Thoracic aorta (tissue), 2 donors: ENCODE measurements around the gene SLC6A19. TPM values are rescaled to one million over a fixed set of nuclear protein-coding genes. Genes with fewer than 3 reads are reported as not detected.

Source experiments
- ATAC-seq: fragments of 150-250 bp; one replicate; pipeline ENCODE4 v1.8.0; 2017; ENCODE audit warnings: low read depth; ENCODE audit not compliant: insufficient number of reproducible peaks, low FRiP score
- DNase-seq: peaks from one replicate; pipeline ENCODE4 v3.0.0-alpha.2; 2020; ENCODE audit warnings: low spot score
- H3K27ac ChIP-seq, 2 donors: fragments of 200-600 bp; sonication (generic); 1 replicate in 1 of 2; 2 replicates in 1 of 2; pipeline ENCODE4 v1.5.1; 2016; ENCODE audit warnings: mild to moderate bottlenecking in 2 of 2, moderate library complexity in 2 of 2
- H3K27me3 ChIP-seq: fragments of 200-600 bp; sonication (generic); replicated peaks from 2 replicates; pipeline ENCODE4 v1.6.0; 2016; ENCODE audit warnings: mild to moderate bottlenecking; ENCODE audit not compliant: insufficient read depth
- H3K36me3 ChIP-seq: fragments of 200-600 bp; sonication (generic); one replicate; pipeline ENCODE4 v1.5.1; 2016
- H3K4me1 ChIP-seq, 2 donors: fragments of 200-600 bp; sonication (generic); 1 replicate in 1 of 2; 2 replicates in 1 of 2; pipeline versions ENCODE4 v1.5.1 to v1.6.0; 2016; ENCODE audit warnings: low read depth in 2 of 2, mild to moderate bottlenecking in 1 of 2; ENCODE audit not compliant: control insufficient read depth in 1 of 2
- H3K4me3 ChIP-seq: fragments of 200-600 bp; sonication (generic); 2 replicates; pipeline ENCODE4 v1.5.1; 2016; ENCODE audit warnings: mild to moderate bottlenecking
- H3K9me3 ChIP-seq: fragments of 200-600 bp; sonication (generic); 2 replicates; pipeline ENCODE4 v1.5.1; 2016
- CTCF ChIP-seq: fragments of 200-600 bp; sonication (generic); IDR thresholded peaks from one replicate; pipeline ENCODE4 v1.5.1; 2019; ENCODE audit warnings: antibody characterized with exemption
- total RNA-seq, 2 donors: library from RNA; depleted of rRNA; stranded (reverse); fragments of >200 nt; gene quantifications; one replicate each; pipeline versions ENCODE4 v1.1.0 to v1.2.3, GENCODE V29; 2016

The SLC6A19 gene
- total RNA-seq, 2 donors from 2014 or later = not detected

GRCh38 chr5:1163366-1163765 lies 38.0 kb upstream of the SLC6A19 start:
- Histone ChIP-seq H3K27ac (no peak overlapping the region), H3K27me3 (no peaks in the 10 kb centered on the region), H3K36me3 (no peaks in the 10 kb centered on the region), H3K9me3 (no peaks in the 10 kb centered on the region), H3K4me3 (no peak overlapping the region), H3K4me1 (no peaks in the 10 kb centered on the region)
- no peak for TF ChIP-seq CTCF
- ATAC-seq = no peak
- no peak for DNase-seq

- no peak overlapping the region for H3K27ac ChIP-seq
Measured at GRCh38 chr5:1163879-1164278, 37.5 kb upstream of the SLC6A19 start.

GRCh38 chr5:1164696-1165630 lies 36.4 kb upstream of the SLC6A19 start:
- Histone ChIP-seq H3K27ac (no peak overlapping the region), H3K27me3 (no peaks in the 10 kb centered on the region), H3K4me3 (no peak overlapping the region), H3K9me3 (no peaks in the 10 kb centered on the region), H3K36me3 (no peaks in the 10 kb centered on the region), H3K4me1 (no peaks in the 10 kb centered on the region)
- ATAC-seq = no peak
- DNase-seq = no peak
- TF ChIP-seq CTCF = no peak

More at GRCh38 chr5:1163879-1164278, 37.5 kb upstream of the SLC6A19 start:
- TF ChIP-seq CTCF = no peak
- Histone ChIP-seq H3K4me3 (no peak overlapping the region), H3K36me3 (no peaks in the 10 kb centered on the region), H3K27me3 (no peaks in the 10 kb centered on the region), H3K9me3 (no peaks in the 10 kb centered on the region), H3K4me1 (no peaks in the 10 kb centered on the region)
- ATAC-seq (no peak), DNase-seq (no peak)

GRCh38 chr5:1165864-1166263 lies 35.5 kb upstream of the SLC6A19 start:
- H3K36me3 ChIP-seq = no peaks in the 10 kb centered on the region
- ATAC-seq (no peak), DNase-seq (no peak)
- no peaks in the 10 kb centered on the region for H3K27me3 ChIP-seq
- no peaks in the 10 kb centered on the region for H3K4me1 ChIP-seq
- no peak for TF ChIP-seq CTCF
- no peak overlapping the region for H3K27ac ChIP-seq
- no peaks in the 10 kb centered on the region for H3K9me3 ChIP-seq
- no peak overlapping the region for H3K4me3 ChIP-seq

- Histone ChIP-seq H3K27me3 (no peaks in the 10 kb centered on the region), H3K27ac (no peak overlapping the region), H3K9me3 (no peaks in the 10 kb centered on the region), H3K4me3 (no peak overlapping the region), H3K4me1 (no peaks in the 10 kb centered on the region), H3K36me3 (no peaks in the 10 kb centered on the region)
- ATAC-seq (no peak), DNase-seq (no peak)
- TF ChIP-seq CTCF = no peak
Measured at GRCh38 chr5:1166370-1166769, 35.0 kb upstream of the SLC6A19 start.
